ENCODE results near the gene RAD52.

RAD52 gene

GRCh38 chr12:912466-913235 is 36.8 kb downstream of the RAD52 start:
- no peak for DNase-seq

- DNase-seq, result no peak
Observed at GRCh38 chr12:911191-911826, 38.2 kb downstream of the RAD52 start.

GRCh38 chr12:910416-910815 is 39.1 kb downstream of the RAD52 start:
- DNase-seq, result no peak

GRCh38 chr12:909861-910260 is 39.6 kb downstream of the RAD52 start:
- DNase-seq, result no peak

GRCh38 chr12:907413-908185 is 41.9 kb downstream of the RAD52 start:
- DNase-seq, result no peak

GRCh38 chr12:906062-906585 is 43.4 kb downstream of the RAD52 start:
- DNase-seq, result no peak

- no peak for DNase-seq
Observed at GRCh38 chr12:905261-906031, 44.0 kb downstream of the RAD52 start.

GRCh38 chr12:904010-904414 is 45.5 kb downstream of the RAD52 start:
- no peak for DNase-seq

GRCh38 chr12:903055-903454 is 46.4 kb downstream of the RAD52 start:
- no peak for DNase-seq

GRCh38 chr12:902581-902980 is 46.9 kb downstream of the RAD52 start:
- no peak for DNase-seq

GRCh38 chr12:897386-897785 is 52.1 kb downstream of the RAD52 start:
- no peak for DNase-seq

GRCh38 chr12:896031-896430 is 53.5 kb downstream of the RAD52 start:
- no peak for DNase-seq

GRCh38 chr12:894226-894625 is 55.3 kb downstream of the RAD52 start:
- no peak for DNase-seq

GRCh38 chr12:886206-886605 is 63.3 kb downstream of the RAD52 start:
- DNase-seq, result no peak

GRCh38 chr12:885701-886100 is 63.8 kb downstream of the RAD52 start:
- DNase-seq, result no peak

- DNase-seq, result no peak
Observed at GRCh38 chr12:884746-885414, 64.6 kb downstream of the RAD52 start.

GRCh38 chr12:880656-881055 is 68.8 kb downstream of the RAD52 start:
- no peak for DNase-seq

GRCh38 chr12:879641-880040 is 69.9 kb downstream of the RAD52 start:
- no peak for DNase-seq

- DNase-seq, result no peak
Observed at GRCh38 chr12:873954-874353, 75.5 kb downstream of the RAD52 start.

GRCh38 chr12:870378-870777 is 79.1 kb downstream of the RAD52 start:
- DNase-seq, result peak; percentile 6

GRCh38 chr12:868722-869121 is 80.8 kb downstream of the RAD52 start:
- no peak for DNase-seq

- DNase-seq, result no peak
Observed at GRCh38 chr12:867905-868304, 81.6 kb downstream of the RAD52 start.
